Activated CD8-positive, alpha-beta memory T cell treated with anti-CD3 and anti-CD28 coated beads for 36 hours (primary cell): ENCODE results near the gene GHITM. TPM values are rescaled to one million over a fixed set of nuclear protein-coding genes. Genes with fewer than 3 reads are reported as not detected.

ENCODE experiments used
- CTCF ChIA-PET: fragments of 350-600 bp; sonication (Branson Sonifier 250); formaldehyde crosslinking; loops from one replicate; lab custom pipeline; 2021; ENCODE audit warnings: antibody characterized with exemption; lab: Charles Lee
- POLR2A ChIA-PET: fragments of 350-600 bp; sonication (Branson Sonifier 250); formaldehyde crosslinking; loops from one replicate; lab custom pipeline; 2021; ENCODE audit warnings: antibody characterized with exemption; lab: Charles Lee
- total RNA-seq, 2 experiments: library from RNA; stranded (reverse); gene quantifications; one replicate each; pipeline ENCODE4 v1.2.3, GENCODE V29; 2021

GHITM gene
- total RNA-seq, 2 experiments from 2014 or later, result 229 to 233 TPM

DNA sequence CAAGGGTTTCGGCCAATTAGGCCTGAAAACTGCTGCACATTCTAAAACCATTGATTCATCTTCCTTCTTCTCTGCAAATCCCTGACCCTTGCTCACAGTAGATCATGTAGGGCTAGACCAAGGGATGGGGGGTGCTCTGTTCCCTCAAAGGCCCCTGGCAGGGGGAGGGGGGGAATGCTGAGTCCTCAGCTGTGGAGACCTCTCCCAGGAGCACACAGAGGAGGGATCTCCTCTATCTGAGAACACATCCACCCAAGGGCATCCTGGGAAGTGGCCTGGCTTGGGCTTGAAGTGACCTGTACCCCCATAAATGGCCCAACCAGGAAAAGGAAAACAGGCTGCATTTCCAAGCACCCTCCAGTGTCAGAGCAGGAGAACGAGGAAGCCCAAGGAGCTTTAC lies 54.0 kb downstream of the GHITM start:
- POLR2A ChIA-PET, result no interaction called here

DNA sequence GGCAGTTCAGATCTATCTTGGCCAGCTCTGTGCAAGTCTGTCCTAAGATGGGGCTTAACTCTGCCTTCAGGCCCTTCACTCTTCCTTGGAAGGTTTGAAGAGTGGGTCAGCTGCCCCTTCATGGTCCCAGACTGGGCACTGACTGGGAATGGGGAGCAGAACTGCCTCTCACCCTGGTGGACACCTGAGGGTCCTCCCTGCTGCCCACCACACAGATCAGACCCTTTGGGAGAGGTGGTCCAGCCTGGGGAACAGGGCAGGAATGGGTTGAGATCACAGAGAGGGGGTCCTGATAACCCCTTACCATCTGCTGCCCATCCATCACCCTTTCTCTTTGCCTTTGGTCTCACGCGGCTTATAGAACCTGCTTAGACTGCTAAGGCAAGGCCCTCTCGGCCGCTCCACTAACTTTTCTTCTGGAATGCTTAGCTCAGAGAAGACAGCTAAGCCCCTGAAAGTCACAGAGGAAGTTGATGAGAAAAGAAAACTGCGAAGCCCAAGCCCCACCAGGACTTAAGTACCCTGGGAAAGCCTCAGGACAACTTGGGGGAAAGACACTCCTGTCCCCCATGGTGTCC lies 54.6 kb downstream of the GHITM start:
- CTCF ChIA-PET, result no interaction called here
- POLR2A ChIA-PET, result no interaction called here

More for the DNA sequence above, 54.0 kb downstream of the GHITM start:
- CTCF ChIA-PET, result interaction anchor here (2.1 kb wide), 1 partner anchor 12 kb away, joined by 6 read pairs; no protein-coding TSS in a partner anchor

DNA sequence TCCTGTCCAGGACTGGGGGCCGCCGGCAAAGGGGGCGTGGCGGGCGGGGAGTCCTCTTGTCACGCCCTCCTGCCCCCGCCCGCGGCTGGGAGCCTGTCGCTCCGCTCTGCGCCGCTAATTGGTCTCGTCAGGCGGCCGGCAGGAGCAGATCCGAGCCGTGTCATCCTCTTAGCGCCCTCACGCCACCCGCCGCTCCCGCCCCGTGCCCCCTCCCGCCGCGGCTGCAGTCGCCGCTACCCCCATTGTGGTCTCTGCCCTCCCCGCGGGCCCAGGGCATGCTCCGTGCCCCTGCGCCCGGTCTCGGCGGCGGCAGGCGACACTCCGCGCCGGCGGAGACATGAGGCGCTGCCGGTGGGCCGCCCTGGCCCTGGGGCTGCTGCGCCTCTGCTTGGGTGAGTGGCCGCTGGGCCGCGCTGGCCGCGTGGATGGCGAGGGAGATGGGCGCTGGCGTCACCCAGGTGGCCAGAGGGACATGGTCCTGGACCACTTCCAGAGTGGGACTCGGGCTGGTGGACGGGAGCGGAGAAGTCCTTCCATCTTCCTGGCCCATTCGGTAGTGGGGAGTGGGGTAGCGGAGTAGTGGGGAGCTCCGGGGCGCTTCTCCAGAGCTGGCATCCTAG lies 55.2 kb downstream of the GHITM start, which contains the start of gene CDHR1:
Gene CDHR1, plus strand, starts transcription at position 114 of the 620 bp plus-strand sequence. Its CDS starts 224 bp downstream, at position 338.
- ChIA-PET CTCF (interaction anchor here (2.7 kb wide), 1 partner anchor 11 kb away, joined by 7 read pairs; no protein-coding TSS in a partner anchor), POLR2A (no interaction called here)

DNA sequence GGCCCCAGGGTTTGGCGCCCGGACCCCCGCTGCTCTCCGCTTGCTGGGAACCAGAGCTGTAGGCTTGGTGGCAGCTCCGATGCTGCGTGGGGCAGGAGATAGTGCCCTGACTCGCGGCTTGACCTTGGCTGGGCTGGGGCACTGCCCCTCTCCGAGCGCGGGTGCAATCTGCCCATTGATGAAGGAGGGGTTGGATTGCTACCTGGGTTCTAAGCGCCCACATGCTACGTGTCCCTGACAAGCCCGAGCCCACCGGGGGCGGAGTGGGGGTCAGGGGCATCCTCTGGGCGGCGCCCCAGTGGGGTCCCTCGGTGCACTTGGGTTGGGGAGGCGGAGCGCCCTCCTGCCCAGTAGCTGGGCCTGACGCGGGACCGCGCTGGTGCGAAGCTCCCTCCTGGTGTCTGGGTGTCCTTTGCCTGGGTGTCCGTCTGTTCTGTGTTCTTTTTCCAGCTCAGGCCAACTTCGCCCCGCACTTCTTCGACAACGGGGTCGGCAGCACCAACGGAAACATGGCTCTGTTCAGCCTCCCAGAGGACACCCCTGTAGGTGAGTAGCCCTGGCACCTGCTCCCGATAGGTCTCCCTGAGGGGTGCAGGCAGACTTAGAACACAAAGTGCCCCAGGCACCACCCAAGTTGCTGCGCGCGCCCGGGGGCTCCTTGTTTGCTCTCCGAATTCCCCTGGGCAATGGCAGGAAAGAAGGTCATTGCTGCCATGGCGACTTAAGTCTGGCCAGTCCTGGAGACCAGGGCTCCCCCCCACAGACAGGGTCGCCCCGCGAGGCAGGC lies 55.9 kb downstream of the GHITM start:
- CTCF ChIA-PET, result interaction anchor here (2.7 kb wide), 1 partner anchor 11 kb away, joined by 7 read pairs; no protein-coding TSS in a partner anchor
- POLR2A ChIA-PET, result no interaction called here

- ChIA-PET POLR2A (no interaction called here), CTCF (interaction anchor here (1.2 to 2.7 kb wide), 2 partner anchors 10 to 47 kb away, joined by 3 to 7 read pairs; no protein-coding TSS in a partner anchor)
Observed at GRCh38 chr10:84196083-84196482, 56.8 kb downstream of the GHITM start.

DNA sequence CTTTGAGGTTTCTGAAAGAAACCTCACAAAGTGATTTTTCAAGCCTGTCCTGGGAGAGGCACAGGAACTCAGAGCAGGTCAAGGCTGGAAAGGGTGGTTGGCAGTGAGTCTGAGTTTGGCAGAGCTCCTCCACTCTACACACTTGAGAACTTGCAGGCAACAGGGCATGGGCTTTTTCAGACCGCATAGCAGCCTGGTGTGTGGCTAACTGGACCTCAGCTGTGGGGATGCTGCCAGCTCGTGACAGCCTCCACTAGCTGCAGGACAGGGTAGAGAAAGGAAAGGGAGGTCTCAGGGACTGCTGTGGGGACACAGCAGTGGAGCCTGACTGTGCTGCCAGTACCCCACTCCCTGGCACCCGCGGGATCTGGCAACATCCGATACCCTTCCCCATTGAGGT lies 57.6 kb downstream of the GHITM start:
- CTCF ChIA-PET, result interaction anchor here (1.2 to 2.7 kb wide), 2 partner anchors 9 to 48 kb away, joined by 3 to 7 read pairs; no protein-coding TSS in a partner anchor
- POLR2A ChIA-PET, result no interaction called here

GRCh38 chr10:84197643-84198042 lies 58.3 kb downstream of the GHITM start:
- ChIA-PET CTCF (interaction anchor here (2.7 kb wide), 1 partner anchor 8 kb away, joined by 7 read pairs; no protein-coding TSS in a partner anchor), POLR2A (no interaction called here)

GRCh38 chr10:84198206-84198915 lies 59.1 kb downstream of the GHITM start:
- ChIA-PET POLR2A (no interaction called here), CTCF (no interaction called here)

GRCh38 chr10:84200537-84201243 lies 61.4 kb downstream of the GHITM start:
- ChIA-PET CTCF (no interaction called here), POLR2A (no interaction called here)

GRCh38 chr10:84201244-84201606 lies 61.9 kb downstream of the GHITM start:
- ChIA-PET CTCF (no interaction called here), POLR2A (no interaction called here)

GRCh38 chr10:84201682-84202081 lies 62.4 kb downstream of the GHITM start:
- CTCF ChIA-PET, result interaction anchor here (0.6 kb wide), 1 partner anchor 11 kb away, joined by 3 read pairs; no protein-coding TSS in a partner anchor
- POLR2A ChIA-PET, result no interaction called here

- POLR2A ChIA-PET, result no interaction called here
- CTCF ChIA-PET, result interaction anchor here (0.6 to 1.0 kb wide), 3 partner anchors 11 to 53 kb away, joined by 3 to 5 read pairs (median 3); no protein-coding TSS in a partner anchor
Observed at GRCh38 chr10:84202349-84202748, 63.0 kb downstream of the GHITM start.

Other genes starting within 250 kb of the GHITM start
- not detected for gene GPR15LG, start 34.3 kb downstream of the GHITM start, total RNA-seq
- 1 to 10 TPM; 1.8 TPM for gene CDHR1, start 55.0 kb downstream of the GHITM start, total RNA-seq
- not detected for gene LRIT2, start 86.0 kb downstream of the GHITM start, total RNA-seq
- gene LRIT1, start 102.0 kb downstream of the GHITM start, total RNA-seq, result not detected
- gene RGR, start 105.5 kb downstream of the GHITM start, total RNA-seq, result not detected
- gene CCSER2, start 189.1 kb downstream of the GHITM start, total RNA-seq, result 10 to 100 TPM; 46.7 to 47.2 TPM